IMR-90 (cell line): ENCODE data around the gene YES1. TPM values are rescaled to one million over a fixed set of nuclear protein-coding genes. Genes with fewer than 3 reads are reported as not detected.

Experiments used
- ATAC-seq: fragments of 200-7000 bp; cut with Tn5 transposase; 2 replicates; pipeline ENCODE4 v1.9.1; 2020; ENCODE audit warnings: low read depth, mild to moderate bottlenecking, moderate library complexity
- BruUV-seq: library from RNA; stranded (reverse); fragments of 400-500 nt; replicated peaks from 2 replicates; lab custom pipeline; 2021; lab: Mats Ljungman, UMichigan
- CTCF ChIA-PET: fragments of 300-600 bp; formaldehyde crosslinking; extraction: SDS; loops from one replicate; lab custom pipeline; 2021; ENCODE audit warnings: antibody characterized with exemption; lab: Yijun Ruan, JAX
- POLR2A ChIA-PET: fragments of 300-600 bp; sonication (Branson Sonifier 250); formaldehyde crosslinking; loops from one replicate; lab custom pipeline; 2022; ENCODE audit warnings: antibody characterized with exemption; ENCODE audit not compliant: unreplicated experiment; lab: Charles Lee
- DNase-seq: peaks from one replicate; pipeline ENCODE4 v3.0.0; 2013
- H2AFZ ChIP-seq: replicated peaks from 2 replicates; pipeline ENCODE3; 2013; ENCODE audit warnings: low read length, mild to moderate bottlenecking; ENCODE audit not compliant: poor library complexity
- H2AK5ac ChIP-seq: 2 replicates; pipeline ENCODE4 v1.6.1; 2013; ENCODE audit warnings: low read depth, low read length, inconsistent platforms
- H2AK9ac ChIP-seq: replicated peaks from 2 replicates; pipeline ENCODE3; 2013; ENCODE audit warnings: mild to moderate bottlenecking, low read depth, low read length, moderate library complexity; ENCODE audit not compliant: poor library complexity
- H2BK120ac ChIP-seq: 2 replicates; pipeline ENCODE4 v1.6.1; 2013; ENCODE audit warnings: low read depth, low read length, inconsistent platforms
- H2BK15ac ChIP-seq: 3 replicates; pipeline ENCODE4 v1.6.1; 2013; ENCODE audit warnings: low read depth, low read length, inconsistent platforms
- H2BK20ac ChIP-seq: 2 replicates; pipeline ENCODE4 v1.6.1; 2013; ENCODE audit warnings: low read depth, mild to moderate bottlenecking, inconsistent platforms, low read length, moderate library complexity
- H2BK5ac ChIP-seq: 2 replicates; pipeline ENCODE4 v1.6.1; 2013; ENCODE audit warnings: mild to moderate bottlenecking, low read depth, low read length, inconsistent platforms; ENCODE audit not compliant: poor library complexity, severe bottlenecking
- H3K14ac ChIP-seq: replicated peaks from 2 replicates; pipeline ENCODE4 v1.6.1; 2013; ENCODE audit warnings: low read depth, low read length, inconsistent platforms
- H3K18ac ChIP-seq: 2 replicates; pipeline ENCODE4 v1.6.1; 2013; ENCODE audit warnings: low read depth, low read length, control low read depth
- H3K23ac ChIP-seq: 2 replicates; pipeline ENCODE4 v1.6.1; 2013; ENCODE audit warnings: low read depth, low read length, inconsistent platforms
- H3K27ac ChIP-seq: 2 replicates; pipeline ENCODE4 v1.5.1; 2013; ENCODE audit warnings: mild to moderate bottlenecking, control low read depth, low read length; ENCODE audit not compliant: insufficient read depth
- H3K27me3 ChIP-seq: 2 replicates; pipeline ENCODE4 v1.6.1; 2013; ENCODE audit warnings: low read length; ENCODE audit not compliant: control insufficient read depth, insufficient read depth
- H3K36me3 ChIP-seq: 2 replicates; pipeline ENCODE4 v1.6.1; 2013; ENCODE audit warnings: low read length, mixed read lengths; ENCODE audit not compliant: control insufficient read depth, insufficient read depth
- H3K4ac ChIP-seq: 2 replicates; pipeline ENCODE4 v1.6.1; 2013; ENCODE audit warnings: low read depth, low read length, inconsistent platforms
- H3K4me1 ChIP-seq: 2 replicates; pipeline ENCODE4 v1.6.1; 2013; ENCODE audit warnings: low read length, mixed read lengths; ENCODE audit not compliant: control insufficient read depth, insufficient read depth
- H3K4me2 ChIP-seq: 2 replicates; pipeline ENCODE4 v1.6.1; 2013; ENCODE audit warnings: low read depth, mild to moderate bottlenecking, control low read depth, low read length, moderate library complexity
- H3K4me3 ChIP-seq: 2 replicates; pipeline ENCODE4 v1.5.1; 2013; ENCODE audit warnings: low read depth, mild to moderate bottlenecking, control low read depth, low read length, moderate library complexity; ENCODE audit not compliant: insufficient read depth
- H3K56ac ChIP-seq: 2 replicates; pipeline ENCODE4 v1.6.1; 2013; ENCODE audit warnings: low read length, inconsistent platforms; ENCODE audit not compliant: insufficient read depth; ENCODE audit errors: extremely low read depth
- H3K79me1 ChIP-seq, 2 experiments: 2 replicates each; pipeline ENCODE4 v1.6.1; 2013; ENCODE audit warnings: low read length in 2 of 2, inconsistent platforms in 1 of 2, low read depth in 1 of 2
- H3K9ac ChIP-seq: 2 replicates; pipeline ENCODE4 v1.6.1; 2013; ENCODE audit warnings: low read depth, low read length, control low read depth
- H3K9me1 ChIP-seq: 2 replicates; pipeline ENCODE4 v1.6.1; 2013; ENCODE audit warnings: low read length, inconsistent platforms; ENCODE audit not compliant: insufficient read depth
- H3K9me3 ChIP-seq: 2 replicates; pipeline ENCODE4 v1.6.1; 2013; ENCODE audit warnings: low read length; ENCODE audit not compliant: control insufficient read depth, insufficient read depth
- H4K20me1 ChIP-seq: 2 replicates; pipeline ENCODE4 v1.6.1; 2013; ENCODE audit warnings: low read length, inconsistent platforms; ENCODE audit not compliant: insufficient read depth
- H4K5ac ChIP-seq: 2 replicates; pipeline ENCODE4 v1.6.1; 2013; ENCODE audit warnings: mild to moderate bottlenecking, low read depth, low read length, control low read depth
- H4K8ac ChIP-seq, 2 experiments: 2 replicates each; pipeline ENCODE4 v1.6.1; 2013; ENCODE audit warnings: low read depth in 2 of 2, low read length in 2 of 2, control low read depth in 1 of 2, inconsistent platforms in 1 of 2
- H4K91ac ChIP-seq: 2 replicates; pipeline ENCODE4 v1.6.1; 2013; ENCODE audit warnings: low read depth, low read length, inconsistent platforms; ENCODE audit not compliant: insufficient read depth
- BHLHE40 ChIP-seq: fragments of 150-350 bp; IDR thresholded peaks from 2 replicates; pipeline ENCODE4 v1.6.1; 2016; ENCODE audit warnings: mild to moderate bottlenecking, low read depth, low read length
- CEBPB ChIP-seq: IDR thresholded peaks from 2 replicates; pipeline ENCODE4 v1.6.1; 2012; ENCODE audit warnings: low read depth, low read length, improper control_type of control experiment
- CHD1 ChIP-seq: IDR thresholded peaks from 2 replicates; pipeline ENCODE4 v1.6.1; 2012; ENCODE audit warnings: low read depth, low read length, improper control_type of control experiment
- FOS ChIP-seq: fragments of 150-350 bp; IDR thresholded peaks from 2 replicates; pipeline ENCODE4 v1.6.1; 2016; ENCODE audit warnings: low read depth, low read length
- MAFK ChIP-seq: IDR thresholded peaks from 2 replicates; pipeline ENCODE4 v1.6.1; 2012; ENCODE audit warnings: low read depth, low read length, improper control_type of control experiment
- MAZ ChIP-seq: IDR thresholded peaks from 2 replicates; pipeline ENCODE4 v1.6.1; 2012; ENCODE audit warnings: low read depth, mild to moderate bottlenecking, low read length, improper control_type of control experiment, moderate library complexity, borderline replicate concordance
- MXI1 ChIP-seq: IDR thresholded peaks from 2 replicates; pipeline ENCODE4 v1.6.1; 2012; ENCODE audit warnings: low read depth, mild to moderate bottlenecking, low read length, moderate library complexity, borderline replicate concordance
- NFE2L2 ChIP-seq: fragments of 150-350 bp; IDR thresholded peaks from 2 replicates; pipeline ENCODE4 v1.6.1; 2016; ENCODE audit warnings: low read depth, mild to moderate bottlenecking, low read length
- POLR2A ChIP-seq: IDR thresholded peaks from 2 replicates; pipeline ENCODE4 v1.6.1; 2012; ENCODE audit warnings: mild to moderate bottlenecking, low read depth, low read length
- RAD21 ChIP-seq: IDR thresholded peaks from 2 replicates; pipeline ENCODE4 v1.6.1; 2012; ENCODE audit warnings: low read length, improper control_type of control experiment
- RCOR1 ChIP-seq: IDR thresholded peaks from 2 replicates; pipeline ENCODE4 v1.6.1; 2012; ENCODE audit warnings: mild to moderate bottlenecking, low read length, improper control_type of control experiment; ENCODE audit not compliant: insufficient replicate concordance
- RFX5 ChIP-seq: IDR thresholded peaks from 2 replicates; pipeline ENCODE4 v1.8.0; 2012; ENCODE audit warnings: low read depth, mild to moderate bottlenecking, low read length, moderate library complexity
- SMC3 ChIP-seq: fragments of 150-350 bp; IDR thresholded peaks from 2 replicates; pipeline ENCODE4 v1.6.1; 2016; ENCODE audit warnings: low read depth, mild to moderate bottlenecking, antibody characterized with exemption, low read length, moderate library complexity
- WGBS, 2 experiments: methylation state at CpG; one replicate each; pipeline versions ENCODE4 v1.1.5 to v1.1.7; 2013; ENCODE audit warnings: missing lambda C conversion rate in 2 of 2; ENCODE audit not compliant: insufficient read length in 1 of 2; ENCODE audit errors: extremely low coverage in 2 of 2; 5-methylcytosine and 5-hydroxymethylcytosine counted together
- dilution Hi-C: fragments of 300-500 bp; cut with HindIII; formaldehyde crosslinking; loops from one replicate; pipeline ENCODE4 v1.14.3; 2018; ENCODE audit warnings: low sequenced_read_pairs; ENCODE audit not compliant: unreplicated experiment
- in situ Hi-C: fragments of 300-500 bp; cut with MboI; formaldehyde crosslinking; loops from 3 replicates; pipeline ENCODE4 v1.14.3; 2019; ENCODE audit warnings: low sequenced_read_pairs, inconsistent platforms, mixed read lengths
- intact Hi-C: fragments of 100-400 bp; cut with micrococcal nuclease; formaldehyde crosslinking; loops from 2 replicates; pipeline ENCODE4 v1.10.0; 2022
- polyA plus RNA-seq, 3 experiments: library from polyadenylated mRNA; depleted of rRNA; stranded (reverse); fragments of >200 nt; gene quantifications; 2 replicates each; pipeline ENCODE4 v1.2.3, GENCODE V29; 2012; ENCODE audit warnings: low replicate concordance in 1 of 3
- total RNA-seq: library from RNA; depleted of rRNA; stranded (reverse); fragments of >200 nt; gene quantifications from 2 replicates; pipeline ENCODE4 v1.2.3, GENCODE V29; 2012
- TF ChIP-seq, protein P1 (sequence below): fragments of 150-350 bp; IDR thresholded peaks from 2 replicates; pipeline ENCODE4 v1.6.1; 2016; ENCODE audit warnings: low read depth, mild to moderate bottlenecking, low read length, moderate library complexity, borderline replicate concordance
- TF ChIP-seq, protein P2 (sequence below): fragments of 150-350 bp; IDR thresholded peaks from 2 replicates; pipeline ENCODE4 v1.6.1; 2017; ENCODE audit warnings: mild to moderate bottlenecking, antibody characterized with exemption, low read length, low read depth

The YES1 gene
- total and polyA plus RNA-seq, 2 of the 4 experiments (the other 2 are of a cell fraction): 16.7 to 62.0 TPM

DNA sequence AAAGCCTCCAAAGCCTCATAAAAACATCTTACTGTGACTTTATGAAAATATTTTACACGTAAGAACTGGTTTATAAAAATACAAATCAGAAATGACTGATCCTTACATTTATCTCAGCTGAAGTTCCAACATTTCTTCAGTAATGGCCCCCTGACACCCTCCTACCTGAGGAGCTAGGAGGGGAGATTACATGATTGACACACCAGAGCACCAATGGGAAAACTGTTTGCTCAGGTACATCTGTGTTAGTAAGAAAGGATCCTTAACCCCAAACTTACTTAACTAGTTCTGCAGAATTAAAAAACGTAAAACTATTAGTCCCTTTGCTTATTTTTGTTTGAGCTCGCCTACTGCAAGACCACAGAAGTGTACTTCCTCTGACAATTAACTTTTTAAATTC is 126.6 kb downstream of the YES1 start:
- no peak overlapping the region for H4K91ac ChIP-seq
- no peaks in the 10 kb centered on the region for H3K27me3 ChIP-seq
- no CpG with 5 or more reads among the region's 3 CpGs for WGBS, 2 experiments
- H3K9ac ChIP-seq: no peak overlapping the region
- ChIA-PET POLR2A (no interaction called here), CTCF (interaction anchor here (1.3 kb wide), 1 partner anchor 19 kb away, joined by 3 read pairs; no protein-coding TSS in a partner anchor)
- no peak overlapping the region for H3K23ac ChIP-seq
- in situ Hi-C loops: no loop called here
- peaks cover 7% of the 10 kb centered on the region for H3K9me1 ChIP-seq
- TF ChIP-seq, protein P1, sequence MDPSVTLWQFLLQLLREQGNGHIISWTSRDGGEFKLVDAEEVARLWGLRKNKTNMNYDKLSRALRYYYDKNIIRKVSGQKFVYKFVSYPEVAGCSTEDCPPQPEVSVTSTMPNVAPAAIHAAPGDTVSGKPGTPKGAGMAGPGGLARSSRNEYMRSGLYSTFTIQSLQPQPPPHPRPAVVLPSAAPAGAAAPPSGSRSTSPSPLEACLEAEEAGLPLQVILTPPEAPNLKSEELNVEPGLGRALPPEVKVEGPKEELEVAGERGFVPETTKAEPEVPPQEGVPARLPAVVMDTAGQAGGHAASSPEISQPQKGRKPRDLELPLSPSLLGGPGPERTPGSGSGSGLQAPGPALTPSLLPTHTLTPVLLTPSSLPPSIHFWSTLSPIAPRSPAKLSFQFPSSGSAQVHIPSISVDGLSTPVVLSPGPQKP: no peak
- TF ChIP-seq, protein P2, sequence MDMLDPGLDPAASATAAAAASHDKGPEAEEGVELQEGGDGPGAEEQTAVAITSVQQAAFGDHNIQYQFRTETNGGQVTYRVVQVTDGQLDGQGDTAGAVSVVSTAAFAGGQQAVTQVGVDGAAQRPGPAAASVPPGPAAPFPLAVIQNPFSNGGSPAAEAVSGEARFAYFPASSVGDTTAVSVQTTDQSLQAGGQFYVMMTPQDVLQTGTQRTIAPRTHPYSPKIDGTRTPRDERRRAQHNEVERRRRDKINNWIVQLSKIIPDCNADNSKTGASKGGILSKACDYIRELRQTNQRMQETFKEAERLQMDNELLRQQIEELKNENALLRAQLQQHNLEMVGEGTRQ: no peak
- TF ChIP-seq POLR2A (no peak), NFE2L2 (no peak), FOS (no peak), RAD21 (no peak), CEBPB (no peak), MAFK (no peak), SMC3 (no peak), RCOR1 (no peak), MXI1 (no peak), RFX5 (no peak), MAZ (no peak), CHD1 (no peak), BHLHE40 (no peak)
- H3K14ac ChIP-seq: no peak overlapping the region
- H2BK120ac ChIP-seq: no peak overlapping the region
- no peak overlapping the region for H2BK5ac ChIP-seq
- no peak overlapping the region for H2AK9ac ChIP-seq
- no peak for DNase-seq
- H3K79me1 ChIP-seq: no peaks in the 10 kb centered on the region
- no peak overlapping the region for H3K4ac ChIP-seq
- no peak overlapping the region for H3K4me2 ChIP-seq
- no peak for ATAC-seq
- no peaks in the 10 kb centered on the region for H3K9me3 ChIP-seq
- H2AFZ ChIP-seq: no peak overlapping the region
- H3K56ac ChIP-seq: no peak overlapping the region
- H4K8ac ChIP-seq: no peak overlapping the region
- H2AK5ac ChIP-seq: no peak overlapping the region
- no peak overlapping the region for H3K18ac ChIP-seq
- peaks cover 23% of the 10 kb centered on the region for H3K36me3 ChIP-seq
- BruUV-seq: no TSS peak
- no peak overlapping the region for H3K27ac ChIP-seq
- H2BK20ac ChIP-seq: no peak overlapping the region
- dilution Hi-C loops: no loop called here
- no peak overlapping the region for H4K5ac ChIP-seq
- H2BK15ac ChIP-seq: no peak overlapping the region
- H3K4me3 ChIP-seq: no peak overlapping the region
- H4K20me1 ChIP-seq: no peaks in the 10 kb centered on the region; the same call in 1 of the 2 replicates
- intact Hi-C loops: no loop called here
- H3K4me1 ChIP-seq: no peaks in the 10 kb centered on the region
